Measurements from ENCODE around the gene ZNF506. TPM values are rescaled to one million over a fixed set of nuclear protein-coding genes. Genes with fewer than 3 reads are reported as not detected.

The ZNF506 gene
- polyA plus RNA-seq, 1 of the 3 experiments (the other 2 are of a cell fraction): 4.1 TPM

GRCh38 chr19:19860756-19861390, 39.3 kb upstream of the ZNF506 start:
- ChIA-PET POLR2A (no interaction called here), CTCF (no interaction called here)
- peak; percentile 58 for DNase-seq
- TF ChIP-seq NRF1 (IDR thresholded peaks at IDR 0.05; ENCODE audit: low read depth, low read length): no peak
- H3K36me3 ChIP-seq (replicated peaks in 1 of 2; ENCODE audit: control insufficient read depth in 1 of 2, insufficient read depth in 2 of 2, low read length in 1 of 2): no peaks in the 10 kb centered on the region
- no peaks in the 10 kb centered on the region for H4K20me1 ChIP-seq (ENCODE audit: insufficient read depth)
- H3K4me1 ChIP-seq (ENCODE audit: control insufficient read depth in 1 of 2, insufficient read depth in 2 of 2, low read depth in 1 of 2, low read length in 1 of 2): no peaks in the 10 kb centered on the region
- 13% methylated on average over 11 of the region's 29 CpGs for WGBS (ENCODE audit: low lambda C conversion rate)
- H3K27ac ChIP-seq (ENCODE audit: low read depth in 2 of 2, low read length in 1 of 2): no peak overlapping the region
- no peak overlapping the region for H3K9ac ChIP-seq
- no peaks in the 10 kb centered on the region for H3K9me2 ChIP-seq
- H3K79me2 ChIP-seq (ENCODE audit: insufficient read depth): no peaks in the 10 kb centered on the region
- H3K4me2 ChIP-seq: no peak overlapping the region
- H3K4me3 ChIP-seq (ENCODE audit: low read depth in 2 of 2, low read length in 1 of 2): no peak overlapping the region
- peaks cover 3% of the 10 kb centered on the region for H3F3A ChIP-seq (replicated peaks; ENCODE audit: insufficient read depth)
- H3K9me3 ChIP-seq: no peaks in the 10 kb centered on the region
- no peaks in the 10 kb centered on the region for H3K27me3 ChIP-seq (ENCODE audit: insufficient read depth)
- peak overlapping the region; percentile 59; the same call in 1 of the 2 replicates for H2AFZ ChIP-seq (ENCODE audit: low read depth)

GRCh38 chr19:19858751-19859150, 37.2 kb upstream of the ZNF506 start:
- ChIA-PET CTCF (no interaction called here), POLR2A (no interaction called here)
- no peaks in the 10 kb centered on the region for H3K9me2 ChIP-seq
- no peaks in the 10 kb centered on the region for H3K79me2 ChIP-seq (ENCODE audit: insufficient read depth)
- 55% methylated on average over 2 of the region's 2 CpGs for WGBS (ENCODE audit: low lambda C conversion rate)
- H3F3A ChIP-seq (replicated peaks; ENCODE audit: insufficient read depth): no peaks in the 10 kb centered on the region
- H3K9me3 ChIP-seq: no peaks in the 10 kb centered on the region
- no peaks in the 10 kb centered on the region for H3K36me3 ChIP-seq (replicated peaks in 1 of 2; ENCODE audit: control insufficient read depth in 1 of 2, insufficient read depth in 2 of 2, low read length in 1 of 2)
- no peaks in the 10 kb centered on the region for H3K4me1 ChIP-seq (ENCODE audit: control insufficient read depth in 1 of 2, insufficient read depth in 2 of 2, low read depth in 1 of 2, low read length in 1 of 2)
- no peaks in the 10 kb centered on the region for H3K27me3 ChIP-seq (ENCODE audit: insufficient read depth)
- H3K27ac ChIP-seq (ENCODE audit: low read depth in 2 of 2, low read length in 1 of 2): no peak overlapping the region
- H3K4me3 ChIP-seq (ENCODE audit: low read depth in 2 of 2, low read length in 1 of 2): no peak overlapping the region
- H3K9ac ChIP-seq: no peak overlapping the region
- no peak overlapping the region for H2AFZ ChIP-seq (ENCODE audit: low read depth)
- H3K4me2 ChIP-seq: no peak overlapping the region
- no peak for DNase-seq
- no peaks in the 10 kb centered on the region for H4K20me1 ChIP-seq (ENCODE audit: insufficient read depth)
- no peak for TF ChIP-seq FOXJ3 (CRISPR knock-in tag; IDR thresholded peaks at IDR 0.05)
- TF ChIP-seq YY1 (IDR thresholded peaks at IDR 0.05; ENCODE audit: low read depth): no peak
- no peak for TF ChIP-seq RXRA (IDR thresholded peaks at IDR 0.05; ENCODE audit: borderline replicate concordance, low read depth)
- no peak for TF ChIP-seq IRF3 (IDR thresholded peaks at IDR 0.05; ENCODE audit: low read depth, low read length)
- no peak for TF ChIP-seq GATA2 (CRISPR knock-in tag; IDR thresholded peaks at IDR 0.05)
- no peak for TF ChIP-seq TCF12 (IDR thresholded peaks at IDR 0.05)
- TF ChIP-seq RAD21 (IDR thresholded peaks at IDR 0.05; ENCODE audit: low read length): no peak
- no peak for TF ChIP-seq REST (IDR thresholded peaks at IDR 0.05; ENCODE audit: low read depth, low read length)
- TF ChIP-seq SIN3A (IDR thresholded peaks at IDR 0.05; ENCODE audit: borderline replicate concordance, low read depth, low read length): no peak
- no peak for TF ChIP-seq ZBTB33 (IDR thresholded peaks at IDR 0.05; ENCODE audit: borderline replicate concordance, low read depth)
- TF ChIP-seq MXI1 (IDR thresholded peaks at IDR 0.05; ENCODE audit: low read depth, low read length): no peak
- TF ChIP-seq CTCF (IDR thresholded peaks at IDR 0.05): no peak
- no peak for TF ChIP-seq EP300 (IDR thresholded peaks at IDR 0.05; ENCODE audit: borderline replicate concordance in 1 of 2, low read depth in 1 of 2, low read length in 1 of 2)
- no peak for TF ChIP-seq FOXM1 (IDR thresholded peaks at IDR 0.05; ENCODE audit: low read depth)
- no peak for TF ChIP-seq GABPA (IDR thresholded peaks at IDR 0.05; ENCODE audit: low read depth)
- TF ChIP-seq NFIC (IDR thresholded peaks at IDR 0.05; ENCODE audit: borderline replicate concordance): no peak
- TF ChIP-seq USF2 (IDR thresholded peaks at IDR 0.05; ENCODE audit: borderline replicate concordance, low read depth, low read length): no peak

Measured in SK-N-SH (cell line).